ENCODE results near the gene KAT8.
"Not testable (repeated sequence)": the region's sequence is repeated elsewhere in the genome, so short reads cannot be mapped to it uniquely, and the experiment has no call there.

The KAT8 gene

GRCh38 chr16:31134091-31134571 is 16.7 kb downstream of the KAT8 start:
- peak; percentile 43 for DNase-seq

DNA sequence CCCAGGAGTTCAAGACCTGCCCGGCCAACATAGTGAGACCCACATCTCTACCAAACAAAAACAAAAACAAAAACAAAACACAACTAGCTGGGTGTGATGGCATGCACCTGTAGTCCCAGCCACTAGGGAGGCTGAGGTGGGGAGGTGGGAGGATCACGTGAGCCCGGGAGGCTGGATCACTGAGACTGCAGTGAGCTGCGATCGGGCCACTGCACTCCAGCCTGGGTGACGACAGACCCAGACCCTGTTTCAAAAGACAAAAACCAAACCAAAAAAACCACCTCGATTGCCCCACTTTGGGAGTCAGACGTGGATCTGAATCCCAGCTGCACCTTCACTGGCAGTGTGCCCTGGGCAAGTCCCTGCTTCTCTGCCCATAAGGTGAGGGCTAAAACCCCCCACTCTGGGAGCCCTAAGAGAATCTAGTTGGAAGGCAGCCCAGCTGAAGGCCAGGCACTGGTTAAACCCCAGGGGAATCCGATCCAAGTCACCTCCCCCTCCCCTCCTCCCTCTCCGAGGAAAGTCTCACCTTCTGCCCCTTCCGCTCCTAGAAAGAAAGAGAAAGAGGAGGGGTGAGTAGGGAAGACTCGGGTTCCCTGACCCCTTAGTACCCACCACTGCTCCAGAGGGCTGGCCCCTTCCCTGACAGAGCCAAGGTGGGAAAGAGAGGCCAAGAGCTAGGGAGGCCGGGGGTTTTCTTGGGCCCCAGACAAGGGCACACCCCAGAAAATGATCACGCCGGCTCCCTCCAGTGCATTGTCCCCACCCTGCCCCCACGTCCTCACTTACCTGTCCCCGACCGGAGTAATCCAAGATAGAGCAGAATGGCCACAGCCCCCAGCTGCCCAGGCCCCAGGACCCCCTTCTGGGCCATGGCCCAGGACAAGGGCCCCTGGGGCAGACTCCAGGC is 17.4 kb downstream of the KAT8 start:
- DNase-seq: no peak

GRCh38 chr16:31135535-31136286 is 18.2 kb downstream of the KAT8 start, which contains the start of gene PRSS8:
PRSS8 (minus strand) TSS chr16:31135727; CDS start chr16:31135498, 229 bp downstream.
- no peak for DNase-seq

DNA sequence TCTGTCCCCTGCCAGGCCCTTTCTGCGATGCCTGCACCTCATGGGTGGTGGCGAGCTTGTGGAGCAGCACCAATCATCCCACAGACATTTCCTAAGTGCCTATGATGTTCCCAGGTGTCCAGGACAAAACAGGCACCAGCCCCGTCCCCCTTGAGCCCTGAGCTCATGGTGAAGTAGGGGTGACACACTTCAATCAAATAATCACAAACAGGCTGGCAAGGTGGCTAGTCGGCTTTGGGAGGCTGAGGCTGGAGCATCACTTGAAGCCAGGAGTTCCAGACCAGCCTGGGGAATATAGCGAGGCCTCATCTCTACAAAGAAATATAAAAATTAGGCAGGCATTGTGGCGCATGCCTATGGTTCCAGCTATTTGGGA is 18.8 kb downstream of the KAT8 start:
- no peak for DNase-seq

DNA sequence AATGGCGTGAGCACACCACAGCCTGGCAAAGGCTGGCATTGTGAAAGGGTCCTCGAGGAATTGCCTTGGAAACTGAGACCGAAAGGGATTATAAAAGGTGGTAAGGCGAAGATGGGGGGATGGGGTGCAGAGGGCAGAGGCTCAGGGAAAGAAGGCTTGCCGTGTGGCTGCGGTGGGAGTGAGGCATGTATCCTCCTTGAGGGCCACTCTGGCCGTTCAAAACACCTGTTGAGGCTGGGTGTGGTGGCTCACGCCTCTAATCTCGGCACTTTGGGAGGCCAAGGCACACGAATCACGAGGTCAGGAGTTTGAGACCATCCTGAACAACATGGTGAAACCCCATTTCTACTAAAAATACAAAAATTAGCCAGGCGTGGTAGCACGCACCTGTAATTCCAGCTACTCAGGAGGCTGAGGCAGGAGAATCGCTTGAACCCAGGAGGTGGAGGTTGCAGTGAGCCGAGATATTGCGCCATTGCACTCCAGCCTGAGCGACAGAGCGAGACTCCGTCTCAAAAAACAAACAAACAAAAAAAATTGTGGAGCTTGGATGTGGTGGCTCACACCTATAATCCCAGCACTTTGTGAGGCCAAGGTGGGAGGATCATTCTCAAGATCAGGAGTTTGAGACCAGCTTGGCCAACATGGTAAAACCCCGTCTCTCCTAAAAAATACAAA is 19.5 kb downstream of the KAT8 start:
- not testable (repeated sequence) for DNase-seq

- DNase-seq: no peak
These were observed 21.4 kb downstream of the KAT8 start for GRCh38 chr16:31138621-31139578.

GRCh38 chr16:31141071-31141469 is 23.6 kb downstream of the KAT8 start:
- DNase-seq: not testable (repeated sequence)

- DNase-seq: no peak
These were observed 24.1 kb downstream of the KAT8 start for GRCh38 chr16:31141489-31142108.

- peak; percentile 99 for DNase-seq
These were observed 24.9 kb downstream of the KAT8 start for GRCh38 chr16:31142109-31143010.

- no peak for DNase-seq
These were observed 25.7 kb downstream of the KAT8 start for GRCh38 chr16:31143011-31143693.

GRCh38 chr16:31143694-31144148 is 26.3 kb downstream of the KAT8 start:
- DNase-seq: no peak

- not testable (repeated sequence) for DNase-seq
These were observed 27.0 kb downstream of the KAT8 start for GRCh38 chr16:31144418-31144817.

DNA sequence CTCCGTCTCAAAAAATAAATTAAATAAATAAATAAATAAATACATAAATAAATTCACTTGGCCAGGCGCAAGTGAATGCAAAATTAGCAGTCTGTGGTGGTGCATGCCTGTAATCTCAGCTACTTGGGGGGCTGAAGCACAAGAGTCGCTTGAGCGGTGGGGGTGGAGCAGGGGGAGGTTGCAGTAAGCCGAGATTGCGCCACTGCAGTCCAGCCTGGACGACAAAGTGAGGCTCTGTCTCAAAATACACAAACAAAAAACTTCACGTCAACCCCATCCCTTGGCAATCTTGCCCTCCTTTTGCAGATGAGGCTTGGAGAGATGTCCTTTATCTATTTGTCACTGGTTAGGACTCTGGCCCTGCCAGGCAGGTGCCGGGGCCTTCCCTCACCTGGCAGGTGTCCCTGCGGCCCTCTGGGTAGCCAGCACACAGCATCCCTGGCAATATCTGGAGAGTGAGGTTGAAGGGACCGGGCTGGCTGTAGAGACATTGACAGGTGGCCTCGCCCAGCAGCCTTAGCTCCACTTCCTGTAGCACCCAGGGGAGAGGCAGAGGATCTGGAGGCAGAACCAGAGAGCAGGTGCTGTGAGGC is 28.0 kb downstream of the KAT8 start:
- DNase-seq: no peak

- DNase-seq: no peak
These were observed 30.1 kb downstream of the KAT8 start for GRCh38 chr16:31147574-31147973.

DNA sequence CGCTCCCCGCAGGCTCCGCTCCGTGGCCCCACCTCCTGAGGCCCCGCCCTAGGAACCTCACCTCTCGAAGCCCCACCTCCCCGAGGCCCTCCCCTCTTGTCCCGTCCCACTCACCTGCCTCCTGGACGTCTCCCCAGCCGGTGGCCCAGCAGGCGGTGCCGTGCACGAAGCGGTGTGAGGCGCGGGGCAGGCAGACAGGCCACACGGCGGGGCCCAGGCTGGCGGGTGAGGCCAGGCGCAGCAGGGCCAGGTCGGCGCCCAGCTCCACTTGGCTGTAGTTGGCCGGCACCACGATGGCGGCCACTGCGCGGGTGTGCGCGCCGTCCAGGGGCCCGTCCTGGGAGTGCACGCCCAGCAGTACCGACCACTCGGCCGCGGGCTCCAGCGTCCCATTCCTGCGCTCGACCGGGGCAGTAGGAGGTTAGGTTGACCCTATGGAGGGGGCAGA is 30.8 kb downstream of the KAT8 start:
- DNase-seq: no peak

DNA sequence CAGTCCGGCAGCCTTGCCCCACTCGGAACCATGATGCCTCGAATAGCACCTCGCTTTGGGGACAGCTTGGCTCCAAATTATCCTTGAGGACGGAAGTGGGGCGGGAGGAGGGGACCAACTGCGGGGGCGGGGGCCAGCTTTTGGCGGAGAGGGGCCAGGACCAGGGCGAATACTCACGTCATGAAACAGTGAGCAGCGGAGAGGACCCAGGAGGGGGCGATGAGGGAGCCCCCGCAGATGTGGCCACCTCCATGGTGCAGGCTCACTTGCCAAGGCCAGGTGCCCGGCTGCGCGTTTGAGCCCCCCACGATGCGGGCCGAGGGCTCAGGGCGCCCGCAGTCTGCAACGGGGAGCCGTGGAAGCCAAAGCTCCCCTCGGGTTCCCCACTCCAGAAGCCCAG is 31.4 kb downstream of the KAT8 start:
- no peak for DNase-seq

DNA sequence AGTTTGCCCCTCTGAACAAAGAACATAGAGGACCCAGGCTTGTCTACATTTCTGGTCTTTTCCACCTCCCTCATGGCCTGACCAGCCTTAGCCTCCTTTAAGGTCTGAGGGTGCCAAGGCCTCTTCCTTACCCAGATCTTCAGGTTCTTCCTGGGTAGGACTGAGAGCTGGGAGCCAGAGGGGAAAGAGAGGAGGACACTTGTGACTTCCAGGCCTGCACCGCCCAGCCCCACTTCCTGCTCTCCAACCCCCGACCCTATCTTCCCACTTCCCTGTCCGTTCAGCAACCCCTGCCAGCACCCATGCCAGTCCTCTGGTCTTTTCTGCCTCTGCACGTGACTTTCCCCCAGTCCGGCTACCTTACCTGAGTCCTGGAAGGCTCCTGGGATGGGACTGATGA is 31.9 kb downstream of the KAT8 start:
- no peak for DNase-seq

- DNase-seq: peak; percentile 27
These were observed 32.7 kb downstream of the KAT8 start, which contains the start of gene PRSS36 for GRCh38 chr16:31149894-31150890. PRSS36 (minus strand) TSS chr16:31150066; CDS start chr16:31150035, 31 bp downstream.
